OCI-LY1 (cell line): ENCODE measurements around the gene ANKRD33B.

Source experiments
- H2AFZ ChIP-seq: fragments of 200-600 bp; sonication (generic), shearing (Covaris generic); 2 replicates; pipeline ENCODE4 v1.6.0; 2014; ENCODE audit warnings: antibody characterized with exemption, mild to moderate bottlenecking, low read length
- H3F3A ChIP-seq: fragments of 200-600 bp; sonication (generic), shearing (Covaris generic); 2 replicates; pipeline ENCODE4 v1.6.0; 2014; ENCODE audit warnings: mild to moderate bottlenecking, antibody characterized with exemption, low read length, moderate library complexity; ENCODE audit not compliant: insufficient read depth
- H3K27ac ChIP-seq: fragments of 200-600 bp; sonication (generic); 2 replicates; pipeline ENCODE4 v1.5.1; 2014; ENCODE audit warnings: low read length, mixed run types, mild to moderate bottlenecking, low read depth; ENCODE audit not compliant: poor library complexity, severe bottlenecking
- H3K27me3 ChIP-seq: fragments of 200-600 bp; sonication (generic); 2 replicates; pipeline ENCODE4 v1.6.0; 2014; ENCODE audit warnings: antibody characterized with exemption, mild to moderate bottlenecking, low read length, moderate library complexity; ENCODE audit not compliant: insufficient read depth
- H3K36me3 ChIP-seq: fragments of 200-600 bp; sonication (generic); 2 replicates; pipeline ENCODE4 v1.6.1; 2014; ENCODE audit warnings: mild to moderate bottlenecking, antibody characterized with exemption, low read length, moderate library complexity, mixed read lengths; ENCODE audit not compliant: insufficient read depth
- H3K4me1 ChIP-seq: fragments of 200-600 bp; sonication (generic); 2 replicates; pipeline ENCODE4 v1.5.1; 2014; ENCODE audit warnings: mild to moderate bottlenecking, low read length, moderate library complexity; ENCODE audit not compliant: insufficient read depth, severe bottlenecking
- H3K4me2 ChIP-seq: fragments of 200-600 bp; sonication (generic), shearing (Covaris generic); 2 replicates; pipeline ENCODE4 v1.6.1; 2014; ENCODE audit warnings: low read length
- H3K4me3 ChIP-seq: fragments of 200-600 bp; sonication (generic); 2 replicates; pipeline ENCODE4 v1.5.1; 2014; ENCODE audit warnings: low read length, low read depth, mild to moderate bottlenecking, mixed read lengths; ENCODE audit not compliant: poor library complexity, severe bottlenecking
- H3K79me2 ChIP-seq: fragments of 200-600 bp; shearing (Covaris generic); 2 replicates; pipeline ENCODE4 v1.6.1; 2016; ENCODE audit warnings: mixed run types, low read length, mixed read lengths; ENCODE audit not compliant: insufficient read depth
- H3K9ac ChIP-seq: fragments of 200-600 bp; sonication (generic), shearing (Covaris generic); 2 replicates; pipeline ENCODE4 v1.6.1; 2014; ENCODE audit warnings: mild to moderate bottlenecking, low read length, mixed read lengths
- H3K9me2 ChIP-seq: fragments of 200-600 bp; sonication (generic), shearing (Covaris generic); 2 replicates; pipeline ENCODE4 v1.6.1; 2014; ENCODE audit warnings: low read depth, mild to moderate bottlenecking, low read length, mixed read lengths
- H3K9me3 ChIP-seq: fragments of 200-600 bp; shearing (Covaris generic); 2 replicates; pipeline ENCODE4 v1.6.1; 2014; ENCODE audit warnings: low read length, mixed read lengths
- H4K20me1 ChIP-seq: fragments of 200-600 bp; sonication (generic), shearing (Covaris generic); 2 replicates; pipeline ENCODE4 v1.6.0; 2016; ENCODE audit warnings: mild to moderate bottlenecking, low read length; ENCODE audit not compliant: insufficient read depth
- EZH2 ChIP-seq: fragments of 200-600 bp; sonication (generic), shearing (Covaris generic); IDR thresholded peaks from 2 replicates; pipeline ENCODE4 v1.8.0; 2017; ENCODE audit warnings: borderline replicate concordance, mixed run types, mild to moderate bottlenecking, antibody characterized with exemption, low read length, moderate library complexity, mixed read lengths
- TF ChIP-seq, protein P1 (sequence below): fragments of 200-600 bp; sonication (generic), shearing (Covaris generic); IDR thresholded peaks from 2 replicates; pipeline ENCODE4 v1.5.1; 2017; ENCODE audit warnings: mild to moderate bottlenecking, antibody characterized with exemption, low read length, moderate library complexity, mixed read lengths

The ANKRD33B gene

DNA sequence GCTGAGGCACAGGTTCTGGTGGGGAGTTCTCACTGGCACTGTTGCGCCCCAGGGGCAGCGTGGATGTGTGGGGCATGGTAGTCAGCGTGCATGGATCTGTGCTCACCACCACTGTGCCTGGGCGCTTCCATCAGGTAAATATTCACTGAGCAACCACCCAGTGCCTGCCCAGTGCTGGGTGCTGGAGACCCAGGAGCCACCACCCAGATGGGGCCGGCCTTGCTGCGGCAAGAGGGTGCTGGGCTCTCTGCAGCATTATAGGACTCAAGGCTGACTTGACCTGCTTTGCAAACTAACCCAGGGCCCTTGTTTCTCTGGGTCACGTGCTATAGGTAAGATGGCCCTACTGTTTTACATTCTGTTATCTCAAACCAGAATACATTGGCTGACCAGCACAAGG lies 136.6 kb downstream of the ANKRD33B start:
- no peak for TF ChIP-seq EZH2
- TF ChIP-seq, protein P1, sequence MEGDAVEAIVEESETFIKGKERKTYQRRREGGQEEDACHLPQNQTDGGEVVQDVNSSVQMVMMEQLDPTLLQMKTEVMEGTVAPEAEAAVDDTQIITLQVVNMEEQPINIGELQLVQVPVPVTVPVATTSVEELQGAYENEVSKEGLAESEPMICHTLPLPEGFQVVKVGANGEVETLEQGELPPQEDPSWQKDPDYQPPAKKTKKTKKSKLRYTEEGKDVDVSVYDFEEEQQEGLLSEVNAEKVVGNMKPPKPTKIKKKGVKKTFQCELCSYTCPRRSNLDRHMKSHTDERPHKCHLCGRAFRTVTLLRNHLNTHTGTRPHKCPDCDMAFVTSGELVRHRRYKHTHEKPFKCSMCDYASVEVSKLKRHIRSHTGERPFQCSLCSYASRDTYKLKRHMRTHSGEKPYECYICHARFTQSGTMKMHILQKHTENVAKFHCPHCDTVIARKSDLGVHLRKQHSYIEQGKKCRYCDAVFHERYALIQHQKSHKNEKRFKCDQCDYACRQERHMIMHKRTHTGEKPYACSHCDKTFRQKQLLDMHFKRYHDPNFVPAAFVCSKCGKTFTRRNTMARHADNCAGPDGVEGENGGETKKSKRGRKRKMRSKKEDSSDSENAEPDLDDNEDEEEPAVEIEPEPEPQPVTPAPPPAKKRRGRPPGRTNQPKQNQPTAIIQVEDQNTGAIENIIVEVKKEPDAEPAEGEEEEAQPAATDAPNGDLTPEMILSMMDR = no peak
- H3K9me2 ChIP-seq = no peaks in the 10 kb centered on the region
- peaks cover 7% of the 10 kb centered on the region; the same call in 1 of the 2 replicates for H3K36me3 ChIP-seq
- H3K4me1 ChIP-seq = peaks cover 83% of the 10 kb centered on the region
- H2AFZ ChIP-seq = no peak overlapping the region
- H3K27ac ChIP-seq = peak overlapping the region; percentile 97
- H3F3A ChIP-seq = no peaks in the 10 kb centered on the region
- H3K27me3 ChIP-seq = no peaks in the 10 kb centered on the region
- H3K9ac ChIP-seq = peak overlapping the region; percentile 44; the same call in 1 of the 2 replicates
- H3K79me2 ChIP-seq = no peaks in the 10 kb centered on the region
- no peaks in the 10 kb centered on the region for H4K20me1 ChIP-seq
- peak overlapping the region; percentile 26 for H3K4me3 ChIP-seq
- no peaks in the 10 kb centered on the region for H3K9me3 ChIP-seq
- H3K4me2 ChIP-seq = peak overlapping the region; percentile 59

DNA sequence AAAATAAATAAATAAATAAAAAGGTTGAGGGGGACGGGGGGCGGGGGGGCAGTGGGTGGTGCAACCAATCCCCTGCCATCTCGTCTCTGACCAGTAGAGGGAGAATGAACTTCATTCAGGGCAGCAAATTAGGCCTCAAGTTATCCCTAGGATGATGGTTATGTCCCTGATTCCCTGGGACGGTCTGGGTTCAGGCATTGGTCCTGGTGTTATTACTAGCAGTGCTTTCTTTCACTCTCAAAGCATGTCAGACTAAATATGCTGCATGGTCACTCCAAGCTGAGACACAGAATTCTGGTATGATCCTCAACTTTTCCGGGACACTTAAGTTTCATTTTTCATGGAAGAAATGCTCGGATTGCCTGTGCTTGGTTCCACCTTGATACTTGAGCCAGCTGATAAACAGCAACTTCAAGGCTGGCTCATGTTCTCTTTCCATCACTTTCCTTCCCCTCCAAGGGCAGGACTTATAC lies 137.7 kb downstream of the ANKRD33B start:
- Histone ChIP-seq H3K27ac (peak overlapping the region; percentile 68), H4K20me1 (no peaks in the 10 kb centered on the region; the same call in 1 of the 2 replicates), H2AFZ (no peak overlapping the region), H3K9me2 (no peaks in the 10 kb centered on the region), H3K4me1 (peaks cover 83% of the 10 kb centered on the region), H3K9ac (no peak overlapping the region), H3K9me3 (no peaks in the 10 kb centered on the region), H3K79me2 (no peaks in the 10 kb centered on the region), H3F3A (no peaks in the 10 kb centered on the region), H3K4me3 (no peak overlapping the region), H3K27me3 (no peaks in the 10 kb centered on the region), H3K4me2 (no peak overlapping the region), H3K36me3 (peaks cover 7% of the 10 kb centered on the region; the same call in 1 of the 2 replicates)
- no peak for TF ChIP-seq EZH2
- TF ChIP-seq, protein P1 = peak; percentile 54

DNA sequence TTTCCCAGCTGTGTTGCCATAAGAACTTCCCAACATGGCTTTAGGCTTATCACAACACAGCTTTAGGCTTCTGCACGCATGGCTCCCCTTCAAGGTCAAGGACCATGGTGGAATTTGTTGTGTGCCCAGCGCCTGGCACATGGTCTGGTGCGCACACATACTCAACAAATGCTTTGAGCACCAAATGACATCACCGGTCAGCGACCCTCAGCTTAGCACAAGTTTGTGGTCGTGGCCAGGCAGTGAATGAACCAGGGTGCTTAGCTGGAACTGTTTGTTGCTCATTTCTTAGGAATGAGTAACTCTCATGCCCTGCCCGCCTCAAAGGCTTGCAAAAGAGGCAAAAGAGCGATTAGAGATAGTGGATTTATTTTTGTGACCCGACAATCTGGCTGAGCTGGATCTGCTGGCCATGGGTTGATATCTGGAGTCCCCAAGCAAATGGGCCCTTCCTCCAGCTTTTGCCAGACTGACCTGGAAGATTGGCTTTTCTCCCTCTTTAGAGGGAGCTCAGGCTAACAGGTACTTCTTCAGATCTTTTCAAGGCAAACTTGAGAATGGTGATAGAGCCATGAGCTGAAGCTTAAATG lies 138.3 kb downstream of the ANKRD33B start:
- H3K4me1 ChIP-seq = peaks cover 85% of the 10 kb centered on the region
- H3K79me2 ChIP-seq = no peaks in the 10 kb centered on the region
- H3K36me3 ChIP-seq = peaks cover 7% of the 10 kb centered on the region; the same call in 1 of the 2 replicates
- no peaks in the 10 kb centered on the region; the same call in 1 of the 2 replicates for H4K20me1 ChIP-seq
- TF ChIP-seq, protein P1 = no peak
- no peak for TF ChIP-seq EZH2
- H3K27me3 ChIP-seq = no peaks in the 10 kb centered on the region
- H3K4me2 ChIP-seq = no peak overlapping the region
- H3K4me3 ChIP-seq = no peak overlapping the region
- H3K9ac ChIP-seq = no peak overlapping the region; the same call in 1 of the 2 replicates
- no peaks in the 10 kb centered on the region for H3K9me2 ChIP-seq
- peak overlapping the region; percentile 68 for H3K27ac ChIP-seq
- H3K9me3 ChIP-seq = no peaks in the 10 kb centered on the region
- H2AFZ ChIP-seq = no peak overlapping the region
- no peaks in the 10 kb centered on the region for H3F3A ChIP-seq
